Measurements from ENCODE around the gene CST7. TPM values are rescaled to one million over a fixed set of nuclear protein-coding genes. Genes with fewer than 3 reads are reported as not detected.

CST7 gene
- total RNA-seq, 1 experiment from 2014 or later = not detected

- no peak for TF ChIP-seq REST (IDR thresholded peaks at IDR 0.05; ENCODE audit: low read depth)
- no peak for TF ChIP-seq ATF3 (IDR thresholded peaks at IDR 0.05)
- TF ChIP-seq ZBTB33 (IDR thresholded peaks at IDR 0.05; ENCODE audit: extremely low read depth, insufficient replicate concordance, low read length) = no peak
- no peak for TF ChIP-seq SIN3A (IDR thresholded peaks at IDR 0.05; ENCODE audit: low read depth)
- TF ChIP-seq ELF1 (IDR thresholded peaks at IDR 0.05; ENCODE audit: borderline replicate concordance, low read depth) = no peak
- TF ChIP-seq EGR1 (IDR thresholded peaks at IDR 0.05; ENCODE audit: low read depth) = no peak
- no peak for TF ChIP-seq MAX (IDR thresholded peaks at IDR 0.05)
- no peak for TF ChIP-seq CTCF (IDR thresholded peaks at IDR 0.05 in 2 of 3, conservative IDR thresholded peaks at IDR 0.05 in 1 of 3; ENCODE audit: borderline replicate concordance in 1 of 3, insufficient read depth in 1 of 3, low read depth in 2 of 3, low read length in 2 of 3)
- no peak for TF ChIP-seq JUND (IDR thresholded peaks at IDR 0.05)
- TF ChIP-seq YY1 (IDR thresholded peaks at IDR 0.05; ENCODE audit: extremely low read depth, insufficient replicate concordance, low read depth, low read length) = no peak
- no peak for TF ChIP-seq TCF7L2 (IDR thresholded peaks at IDR 0.05; ENCODE audit: borderline replicate concordance, extremely low read depth, insufficient read depth, insufficient read length)
- Histone ChIP-seq H2AFZ (ENCODE audit: low read depth, low read length, poor library complexity, severe bottlenecking) (no peak overlapping the region), H3K9ac (ENCODE audit: low read length) (no peak overlapping the region), H3K27me3 (ENCODE audit: insufficient read depth, low read length) (peaks cover under 1% of the 10 kb centered on the region; the same call in 1 of the 2 replicates), H3K4me2 (ENCODE audit: low read length) (no peak overlapping the region), H3K9me2 (ENCODE audit: insufficient read depth) (no peaks in the 10 kb centered on the region), H3K27ac (ENCODE audit: low read depth, low read length) (no peak overlapping the region), H3K4me3 (replicated peaks in 1 of 2; ENCODE audit: low read depth in 1 of 2, low read length in 2 of 2) (no peak overlapping the region), H3K36me3 (ENCODE audit: control insufficient read depth in 1 of 2, insufficient read depth in 2 of 2, low read length in 2 of 2) (no peaks in the 10 kb centered on the region), H3K4me1 (ENCODE audit: control insufficient read depth in 1 of 2, insufficient read depth in 2 of 2, low read length in 2 of 2) (0 out of 4 replicates have a peak, but pooled peaks cover 0 to under 1% of the 10 kb centered on the region in 2 experiments), H3K79me2 (ENCODE audit: insufficient read depth, low read length) (no peaks in the 10 kb centered on the region), H3K9me3 (ENCODE audit: control insufficient read depth in 1 of 2, insufficient read depth in 1 of 2, low read depth in 1 of 2, low read length in 2 of 2) (no peaks in the 10 kb centered on the region), H4K20me1 (ENCODE audit: insufficient read depth) (no peaks in the 10 kb centered on the region)
- CTCF ChIA-PET = no interaction called here
- no peak for DNase-seq (ENCODE audit: low read depth, low spot score)
- BruUV-seq (replicated peaks) = no TSS peak
- POLR2A ChIA-PET = no interaction called here
- intact Hi-C loops (cut with micrococcal nuclease) = no loop called here
- ATAC-seq = no peak
- RAD21 ChIA-PET (ENCODE audit: low non-redundant PET in 1 of 2, low total read pairs in 2 of 2, uncharacterized antibody in 2 of 2, unreplicated experiment in 2 of 2) = no interaction called here
These were observed 56.6 kb downstream of the CST7 start for GRCh38 chr20:25005661-25006060.
